H54 (cell line): Measurements from ENCODE around the gene COBL.

Experiments
- DNase-seq: peaks from one replicate; pipeline ENCODE4 v3.0.0; 2011; ENCODE audit warnings: low spot score, mixed read lengths; ENCODE audit not compliant: insufficient read length
- FAIRE-seq: peaks from 3 replicates; lab custom pipeline; 2011; peaks lifted over from hg19 to GRCh38; lab: Jason Lieb, UNC
- POLR2A ChIP-seq: IDR thresholded peaks from 2 replicates; pipeline ENCODE4 v1.6.1; 2011; ENCODE audit warnings: low read depth, mild to moderate bottlenecking, low read length

Gene COBL

GRCh38 chr7:51029701-51030191 is 286.9 kb downstream of the COBL start:
- FAIRE-seq (no peak), DNase-seq (peak; percentile 74)
- TF ChIP-seq POLR2A: no peak

- no peak for DNase-seq
- no peak for TF ChIP-seq POLR2A
- FAIRE-seq: no peak
Measured at GRCh38 chr7:51029131-51029530, 287.5 kb downstream of the COBL start.

GRCh38 chr7:51027935-51028830 is 288.4 kb downstream of the COBL start:
- FAIRE-seq (no peak), DNase-seq (no peak)
- no peak for TF ChIP-seq POLR2A

GRCh38 chr7:51027106-51027934 is 289.3 kb downstream of the COBL start:
- no peak for TF ChIP-seq POLR2A
- no peak for DNase-seq
- no peak for FAIRE-seq

- FAIRE-seq (no peak), DNase-seq (no peak)
- no peak for TF ChIP-seq POLR2A
Measured at GRCh38 chr7:51026341-51026740, 290.3 kb downstream of the COBL start.

- DNase-seq (no peak), FAIRE-seq (no peak)
Measured at GRCh38 chr7:51025668-51026067, 290.9 kb downstream of the COBL start.

GRCh38 chr7:51024867-51025266 is 291.7 kb downstream of the COBL start:
- FAIRE-seq (no peak), DNase-seq (no peak)
- no peak for TF ChIP-seq POLR2A

More at GRCh38 chr7:51025668-51026067, 290.9 kb downstream of the COBL start:
- no peak for TF ChIP-seq POLR2A

GRCh38 chr7:51023547-51023946 is 293.1 kb downstream of the COBL start:
- no peak for TF ChIP-seq POLR2A
- no peak for FAIRE-seq
- no peak for DNase-seq

GRCh38 chr7:51022821-51023220 is 293.8 kb downstream of the COBL start:
- no peak for TF ChIP-seq POLR2A
- DNase-seq: no peak
- FAIRE-seq: no peak

- no peak for TF ChIP-seq POLR2A
- FAIRE-seq (no peak), DNase-seq (no peak)
Measured at GRCh38 chr7:51021906-51022570, 294.6 kb downstream of the COBL start.

GRCh38 chr7:51020944-51021343 is 295.7 kb downstream of the COBL start:
- DNase-seq (no peak), FAIRE-seq (no peak)
- TF ChIP-seq POLR2A: no peak

- DNase-seq (no peak), FAIRE-seq (no peak)
- no peak for TF ChIP-seq POLR2A
Measured at GRCh38 chr7:51019891-51020870, 296.4 kb downstream of the COBL start.
